ENCODE data around the gene OR52D1.

OR52D1 gene

GRCh38 chr11:5488798-5489399 lies 414 bp downstream of the OR52D1 start:
- Histone ChIP-seq H3K27ac (ENCODE audit: low read depth, low read length) (no peak overlapping the region), H3K4me3 (ENCODE audit: low read depth, low read length) (no peak overlapping the region), H3K27me3 (ENCODE audit: control insufficient read depth, insufficient read depth, low read length) (no peaks in the 10 kb centered on the region), H3K9me3 (ENCODE audit: control insufficient read depth, insufficient read depth, low read depth, low read length) (no peaks in the 10 kb centered on the region), H3K9ac (ENCODE audit: low read length) (no peak overlapping the region), H3K36me3 (ENCODE audit: control insufficient read depth, insufficient read depth, low read length) (no peaks in the 10 kb centered on the region), H3K4me1 (ENCODE audit: control insufficient read depth, insufficient read depth, low read length) (no peaks in the 10 kb centered on the region)

GRCh38 chr11:5489576-5490357 lies 1.3 kb downstream of the OR52D1 start:
- Histone ChIP-seq H3K9ac (ENCODE audit: low read length) (no peak overlapping the region), H3K36me3 (ENCODE audit: control insufficient read depth, insufficient read depth, low read length) (no peaks in the 10 kb centered on the region), H3K4me1 (ENCODE audit: control insufficient read depth, insufficient read depth, low read length) (no peaks in the 10 kb centered on the region), H3K4me3 (ENCODE audit: low read depth, low read length) (no peak overlapping the region), H3K9me3 (ENCODE audit: control insufficient read depth, insufficient read depth, low read depth, low read length) (no peaks in the 10 kb centered on the region), H3K27me3 (ENCODE audit: control insufficient read depth, insufficient read depth, low read length) (no peaks in the 10 kb centered on the region), H3K27ac (ENCODE audit: low read depth, low read length) (no peak overlapping the region)

DNA sequence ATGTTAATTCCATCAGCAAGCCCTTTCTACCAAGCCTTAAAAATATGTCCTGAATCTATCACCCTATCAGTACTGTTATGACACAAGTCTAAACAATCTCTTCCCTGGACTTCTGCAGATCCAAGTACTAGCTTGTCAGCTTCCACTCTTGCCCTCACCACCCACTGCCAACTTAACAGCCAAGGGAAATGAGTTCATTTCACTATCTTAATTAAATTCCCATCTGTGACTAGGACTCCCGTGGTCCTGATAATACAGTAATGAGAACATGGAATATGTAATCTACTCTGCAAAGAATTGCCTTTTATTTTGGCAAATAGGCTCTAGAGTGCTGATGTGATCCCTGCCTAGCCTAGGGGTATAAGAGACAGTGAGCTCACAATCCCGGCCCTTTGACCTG lies 11.2 kb downstream of the OR52D1 start:
- Histone ChIP-seq H3K4me3 (ENCODE audit: low read depth, low read length) (no peak overlapping the region), H3K9ac (ENCODE audit: low read length) (no peak overlapping the region), H3K9me3 (ENCODE audit: control insufficient read depth, insufficient read depth, low read depth, low read length) (no peaks in the 10 kb centered on the region), H3K4me1 (ENCODE audit: control insufficient read depth, insufficient read depth, low read length) (no peaks in the 10 kb centered on the region), H3K27me3 (ENCODE audit: control insufficient read depth, insufficient read depth, low read length) (no peaks in the 10 kb centered on the region), H3K36me3 (ENCODE audit: control insufficient read depth, insufficient read depth, low read length) (no peaks in the 10 kb centered on the region), H3K27ac (ENCODE audit: low read depth, low read length) (no peak overlapping the region)

- Histone ChIP-seq H3K36me3 (ENCODE audit: control insufficient read depth, insufficient read depth, low read length) (no peaks in the 10 kb centered on the region), H3K27me3 (ENCODE audit: control insufficient read depth, insufficient read depth, low read length) (no peaks in the 10 kb centered on the region), H3K4me3 (ENCODE audit: low read depth, low read length) (no peak overlapping the region), H3K27ac (ENCODE audit: low read depth, low read length) (no peak overlapping the region), H3K9ac (ENCODE audit: low read length) (no peak overlapping the region), H3K9me3 (ENCODE audit: control insufficient read depth, insufficient read depth, low read depth, low read length) (no peaks in the 10 kb centered on the region), H3K4me1 (ENCODE audit: control insufficient read depth, insufficient read depth, low read length) (no peaks in the 10 kb centered on the region)
Measured at GRCh38 chr11:5500393-5500801, 11.9 kb downstream of the OR52D1 start.

- no peaks in the 10 kb centered on the region for H3K27me3 ChIP-seq (ENCODE audit: control insufficient read depth, insufficient read depth, low read length)
- H3K9me3 ChIP-seq (ENCODE audit: control insufficient read depth, insufficient read depth, low read depth, low read length), result no peaks in the 10 kb centered on the region
- no peak overlapping the region for H3K9ac ChIP-seq (ENCODE audit: low read length)
- no peaks in the 10 kb centered on the region for H3K4me1 ChIP-seq (ENCODE audit: control insufficient read depth, insufficient read depth, low read length)
- no peaks in the 10 kb centered on the region for H3K36me3 ChIP-seq (ENCODE audit: control insufficient read depth, insufficient read depth, low read length)
- no peak overlapping the region for H3K27ac ChIP-seq (ENCODE audit: low read depth, low read length)
- no peak overlapping the region for H3K4me3 ChIP-seq (ENCODE audit: low read depth, low read length)
Measured at GRCh38 chr11:5504403-5504921, 16.0 kb downstream of the OR52D1 start.

- H3K36me3 ChIP-seq (ENCODE audit: control insufficient read depth, insufficient read depth, low read length), result no peaks in the 10 kb centered on the region
- no peak overlapping the region for H3K27ac ChIP-seq (ENCODE audit: low read depth, low read length)
- H3K4me1 ChIP-seq (ENCODE audit: control insufficient read depth, insufficient read depth, low read length), result no peaks in the 10 kb centered on the region
- H3K4me3 ChIP-seq (ENCODE audit: low read depth, low read length), result no peak overlapping the region
- H3K9ac ChIP-seq (ENCODE audit: low read length), result no peak overlapping the region
- H3K9me3 ChIP-seq (ENCODE audit: control insufficient read depth, insufficient read depth, low read depth, low read length), result no peaks in the 10 kb centered on the region
- no peaks in the 10 kb centered on the region for H3K27me3 ChIP-seq (ENCODE audit: control insufficient read depth, insufficient read depth, low read length)
Measured at GRCh38 chr11:5505363-5506048, 17.0 kb downstream of the OR52D1 start.

- Histone ChIP-seq H3K4me3 (ENCODE audit: low read depth, low read length) (no peak overlapping the region), H3K27ac (ENCODE audit: low read depth, low read length) (no peak overlapping the region), H3K36me3 (ENCODE audit: control insufficient read depth, insufficient read depth, low read length) (no peaks in the 10 kb centered on the region), H3K4me1 (ENCODE audit: control insufficient read depth, insufficient read depth, low read length) (no peaks in the 10 kb centered on the region), H3K9me3 (ENCODE audit: control insufficient read depth, insufficient read depth, low read depth, low read length) (no peaks in the 10 kb centered on the region), H3K27me3 (ENCODE audit: control insufficient read depth, insufficient read depth, low read length) (no peaks in the 10 kb centered on the region), H3K9ac (ENCODE audit: low read length) (no peak overlapping the region)
Measured at GRCh38 chr11:5507177-5507932, 18.9 kb downstream of the OR52D1 start.

DNA sequence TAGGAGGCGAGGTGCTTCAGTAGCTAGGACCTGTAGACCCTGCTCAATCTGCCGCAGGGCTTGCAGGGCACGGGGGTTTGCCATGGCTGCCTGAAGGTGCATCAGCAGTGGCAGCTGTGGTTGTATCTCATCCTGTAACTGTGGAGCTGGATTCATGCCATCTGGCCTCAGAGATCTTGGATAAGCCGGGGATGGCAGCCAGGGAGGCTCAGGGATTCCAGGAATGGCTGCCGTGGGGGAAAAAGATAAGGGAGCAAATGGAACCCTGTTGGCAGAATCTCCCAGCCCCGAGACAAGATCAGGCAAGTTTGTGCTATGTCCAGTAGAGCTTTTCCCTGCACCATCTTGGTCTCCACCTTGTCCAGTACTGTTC lies 19.4 kb downstream of the OR52D1 start:
- H3K4me3 ChIP-seq (ENCODE audit: low read depth, low read length), result no peak overlapping the region
- no peak overlapping the region for H3K9ac ChIP-seq (ENCODE audit: low read length)
- H3K27ac ChIP-seq (ENCODE audit: low read depth, low read length), result no peak overlapping the region
- no peaks in the 10 kb centered on the region for H3K9me3 ChIP-seq (ENCODE audit: control insufficient read depth, insufficient read depth, low read depth, low read length)
- H3K36me3 ChIP-seq (ENCODE audit: control insufficient read depth, insufficient read depth, low read length), result no peaks in the 10 kb centered on the region
- no peaks in the 10 kb centered on the region for H3K4me1 ChIP-seq (ENCODE audit: control insufficient read depth, insufficient read depth, low read length)
- no peaks in the 10 kb centered on the region for H3K27me3 ChIP-seq (ENCODE audit: control insufficient read depth, insufficient read depth, low read length)

- no peak overlapping the region for H3K9ac ChIP-seq (ENCODE audit: low read length)
- H3K4me1 ChIP-seq (ENCODE audit: control insufficient read depth, insufficient read depth, low read length), result no peaks in the 10 kb centered on the region
- H3K27ac ChIP-seq (ENCODE audit: low read depth, low read length), result no peak overlapping the region
- H3K36me3 ChIP-seq (ENCODE audit: control insufficient read depth, insufficient read depth, low read length), result no peaks in the 10 kb centered on the region
- H3K9me3 ChIP-seq (ENCODE audit: control insufficient read depth, insufficient read depth, low read depth, low read length), result no peaks in the 10 kb centered on the region
- H3K4me3 ChIP-seq (ENCODE audit: low read depth, low read length), result no peak overlapping the region
- no peaks in the 10 kb centered on the region for H3K27me3 ChIP-seq (ENCODE audit: control insufficient read depth, insufficient read depth, low read length)
Measured at GRCh38 chr11:5508605-5509004, 20.1 kb downstream of the OR52D1 start.

GRCh38 chr11:5509803-5510202 lies 21.3 kb downstream of the OR52D1 start, which contains the start of gene UBQLN3:
UBQLN3 (minus strand) TSS chr11:5509957; CDS start chr11:5509558, 399 bp downstream.
- Histone ChIP-seq H3K4me1 (ENCODE audit: control insufficient read depth, insufficient read depth, low read length) (no peaks in the 10 kb centered on the region), H3K9ac (ENCODE audit: low read length) (no peak within 1 kb of the TSS), H3K27ac (ENCODE audit: low read depth, low read length) (no peak within 1 kb of the TSS), H3K27me3 (ENCODE audit: control insufficient read depth, insufficient read depth, low read length) (no peaks in the 10 kb centered on the region), H3K9me3 (ENCODE audit: control insufficient read depth, insufficient read depth, low read depth, low read length) (no peaks in the 10 kb centered on the region), H3K36me3 (ENCODE audit: control insufficient read depth, insufficient read depth, low read length) (no peaks in the 10 kb centered on the region), H3K4me3 (ENCODE audit: low read depth, low read length) (no peak within 1 kb of the TSS)
